ENCODE data around the gene ZMIZ1. TPM values are rescaled to one million over a fixed set of nuclear protein-coding genes. Genes with fewer than 3 reads are reported as not detected.

The ZMIZ1 gene
- total RNA-seq, 1 experiment from 2014 or later, result 28.4 TPM

GRCh38 chr10:79327090-79327457, 258.3 kb downstream of the ZMIZ1 start (continued):
- TF ChIP-seq CTCF (IDR thresholded peaks at IDR 0.05 in 2 of 3, conservative IDR thresholded peaks at IDR 0.05 in 1 of 3; ENCODE audit: borderline replicate concordance in 1 of 3, insufficient read depth in 1 of 3, low read depth in 2 of 3, low read length in 2 of 3) (no peak), POLR2AphosphoS5 (IDR thresholded peaks at IDR 0.05; ENCODE audit: low read depth, low read length) (no peak), MAX (IDR thresholded peaks at IDR 0.05) (no peak)

GRCh38 chr10:79328147-79328701, 259.5 kb downstream of the ZMIZ1 start:
- BruUV-seq (replicated peaks), result no TSS peak
- RAD21 ChIA-PET (ENCODE audit: low non-redundant PET in 1 of 2, low total read pairs in 2 of 2, uncharacterized antibody in 2 of 2, unreplicated experiment in 2 of 2), result no interaction called here
- H3K79me2 ChIP-seq (ENCODE audit: insufficient read depth, low read length), result no peaks in the 10 kb centered on the region
- DNase-seq (ENCODE audit: low read depth, low spot score), result no peak
- H3K4me1 ChIP-seq (ENCODE audit: control insufficient read depth in 1 of 2, insufficient read depth in 2 of 2, low read length in 2 of 2), result peaks cover 0 to 35% of the 10 kb centered on the region in 2 experiments; a peak in 2 of 4 replicates
- no peak overlapping the region for H3K27ac ChIP-seq (ENCODE audit: low read depth, low read length)
- no peaks in the 10 kb centered on the region for H3K9me2 ChIP-seq (ENCODE audit: insufficient read depth)
- no peak overlapping the region for H2AFZ ChIP-seq (ENCODE audit: low read depth, low read length, poor library complexity, severe bottlenecking)
- no peaks in the 10 kb centered on the region for H3K27me3 ChIP-seq (ENCODE audit: insufficient read depth, low read length)
- CTCF ChIA-PET, result no interaction called here
- POLR2A ChIA-PET, result no interaction called here
- H3K4me2 ChIP-seq (ENCODE audit: low read length), result peak overlapping the region; percentile 17; the same call in 1 of the 2 replicates
- no peaks in the 10 kb centered on the region for H3K36me3 ChIP-seq (ENCODE audit: control insufficient read depth in 1 of 2, insufficient read depth in 2 of 2, low read length in 2 of 2)
- no peak overlapping the region for H3K4me3 ChIP-seq (replicated peaks in 1 of 2; ENCODE audit: low read depth in 1 of 2, low read length in 2 of 2)
- intact Hi-C loops (cut with micrococcal nuclease), result no loop called here
- no peaks in the 10 kb centered on the region for H4K20me1 ChIP-seq (ENCODE audit: insufficient read depth)
- H3K9me3 ChIP-seq (ENCODE audit: control insufficient read depth in 1 of 2, insufficient read depth in 1 of 2, low read depth in 1 of 2, low read length in 2 of 2), result no peaks in the 10 kb centered on the region
- H3K9ac ChIP-seq (ENCODE audit: low read length), result no peak overlapping the region
- no peak for TF ChIP-seq ZFX (IDR thresholded peaks at IDR 0.05)
- no peak for TF ChIP-seq SRF (IDR thresholded peaks at IDR 0.05; ENCODE audit: low read depth)
- no peak for TF ChIP-seq ZNF274 (IDR thresholded peaks at IDR 0.05; ENCODE audit: low read depth, low read length)
- TF ChIP-seq RAD21 (IDR thresholded peaks at IDR 0.05; ENCODE audit: low read depth), result no peak
- no peak for TF ChIP-seq POLR2A (IDR thresholded peaks at IDR 0.05; ENCODE audit: borderline replicate concordance, extremely low read depth, insufficient read depth, insufficient read length)
- no peak for TF ChIP-seq REST (IDR thresholded peaks at IDR 0.05; ENCODE audit: low read depth)
- TF ChIP-seq ZBTB33 (IDR thresholded peaks at IDR 0.05; ENCODE audit: extremely low read depth, insufficient replicate concordance, low read length), result no peak
- TF ChIP-seq CTCF (IDR thresholded peaks at IDR 0.05 in 2 of 3, conservative IDR thresholded peaks at IDR 0.05 in 1 of 3; ENCODE audit: borderline replicate concordance in 1 of 3, insufficient read depth in 1 of 3, low read depth in 2 of 3, low read length in 2 of 3), result no peak
- ATAC-seq, result no peak; the same call in 1 of the 2 replicates
